Measurements from ENCODE around the gene TLL2.

The TLL2 gene

DNA sequence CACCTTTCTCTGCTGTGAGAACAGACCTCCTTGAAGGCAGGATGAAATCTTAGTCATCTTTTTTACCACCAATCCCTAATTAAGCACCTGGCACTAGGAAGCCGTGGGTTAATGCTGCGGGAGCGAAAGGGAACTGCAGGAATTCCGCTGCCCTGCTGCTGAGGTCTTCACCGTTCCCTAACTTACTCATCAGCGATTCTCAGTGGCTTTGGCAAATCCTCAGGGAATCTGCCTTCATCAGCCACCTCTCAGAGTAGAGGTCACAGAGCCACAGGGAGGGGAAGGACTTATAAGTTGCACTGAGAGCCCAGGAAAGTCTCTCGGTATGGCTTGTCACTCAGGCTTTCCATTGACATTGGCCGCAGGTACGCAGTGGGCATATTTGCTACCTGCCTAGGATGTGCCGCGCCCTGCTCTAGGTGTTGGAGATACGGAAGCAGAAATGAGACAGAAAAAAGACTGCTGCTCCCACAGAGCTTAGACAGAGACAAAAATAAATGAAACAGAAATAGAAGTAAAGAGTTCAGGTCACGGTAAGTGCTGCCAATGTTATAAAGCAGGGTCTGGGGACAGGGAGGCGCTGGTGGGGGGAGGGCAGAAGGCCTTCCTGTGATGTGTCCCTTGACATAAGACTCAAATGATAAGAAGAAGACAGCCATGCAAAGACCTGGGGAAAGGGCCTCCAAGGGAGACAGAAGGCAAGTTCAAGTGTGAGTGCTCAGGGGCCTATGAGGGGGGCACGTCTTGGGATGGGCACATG is 82.3 kb downstream of the TLL2 start:
- no peak overlapping the region for H3K27ac ChIP-seq
- TF ChIP-seq, protein P1, sequence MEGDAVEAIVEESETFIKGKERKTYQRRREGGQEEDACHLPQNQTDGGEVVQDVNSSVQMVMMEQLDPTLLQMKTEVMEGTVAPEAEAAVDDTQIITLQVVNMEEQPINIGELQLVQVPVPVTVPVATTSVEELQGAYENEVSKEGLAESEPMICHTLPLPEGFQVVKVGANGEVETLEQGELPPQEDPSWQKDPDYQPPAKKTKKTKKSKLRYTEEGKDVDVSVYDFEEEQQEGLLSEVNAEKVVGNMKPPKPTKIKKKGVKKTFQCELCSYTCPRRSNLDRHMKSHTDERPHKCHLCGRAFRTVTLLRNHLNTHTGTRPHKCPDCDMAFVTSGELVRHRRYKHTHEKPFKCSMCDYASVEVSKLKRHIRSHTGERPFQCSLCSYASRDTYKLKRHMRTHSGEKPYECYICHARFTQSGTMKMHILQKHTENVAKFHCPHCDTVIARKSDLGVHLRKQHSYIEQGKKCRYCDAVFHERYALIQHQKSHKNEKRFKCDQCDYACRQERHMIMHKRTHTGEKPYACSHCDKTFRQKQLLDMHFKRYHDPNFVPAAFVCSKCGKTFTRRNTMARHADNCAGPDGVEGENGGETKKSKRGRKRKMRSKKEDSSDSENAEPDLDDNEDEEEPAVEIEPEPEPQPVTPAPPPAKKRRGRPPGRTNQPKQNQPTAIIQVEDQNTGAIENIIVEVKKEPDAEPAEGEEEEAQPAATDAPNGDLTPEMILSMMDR (conservative IDR thresholded peaks at IDR 0.05), result no peak

DNA sequence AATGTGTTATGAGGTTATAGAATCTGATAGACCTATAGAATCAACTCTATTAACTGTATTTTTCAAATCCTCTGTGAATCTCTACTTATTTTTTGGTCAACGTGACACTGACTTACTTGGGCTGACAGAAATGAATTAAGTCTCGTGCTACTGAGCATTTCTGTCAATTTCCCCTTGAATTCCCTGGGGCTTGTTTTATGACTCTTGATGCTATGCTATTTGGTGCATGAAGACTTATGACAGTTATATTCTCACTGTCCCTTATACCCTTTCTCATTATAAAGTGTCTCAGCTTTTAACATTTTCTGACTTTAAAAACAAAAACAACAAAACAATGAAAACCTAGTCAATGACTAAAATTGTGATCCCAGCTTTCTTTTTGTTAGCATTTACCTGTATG is 86.4 kb downstream of the TLL2 start:
- H3K27ac ChIP-seq, result no peak overlapping the region
- TF ChIP-seq, protein P1 (conservative IDR thresholded peaks at IDR 0.05), result no peak

DNA sequence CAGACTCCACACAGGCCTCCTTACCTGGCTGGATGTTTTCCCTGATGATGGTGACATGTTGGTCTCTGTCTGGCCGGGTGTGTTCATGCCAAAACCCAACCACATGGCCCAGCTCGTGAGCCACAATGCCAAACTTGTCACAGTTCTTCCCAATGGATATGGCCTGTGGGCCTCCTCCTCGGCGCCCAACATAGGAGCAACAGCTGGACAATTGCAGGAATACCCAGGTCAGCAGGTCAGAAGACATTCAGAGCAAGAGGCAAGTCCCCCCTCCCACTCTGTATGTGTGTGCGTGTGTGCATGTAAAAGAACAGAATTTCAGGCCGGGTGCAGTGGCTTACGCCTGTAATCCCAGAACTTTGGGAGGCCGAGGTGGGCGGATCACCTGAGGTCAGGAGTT is 91.2 kb downstream of the TLL2 start:
- TF ChIP-seq, protein P1 (conservative IDR thresholded peaks at IDR 0.05), result no peak
- peak overlapping the region; percentile 62 for H3K27ac ChIP-seq

DNA sequence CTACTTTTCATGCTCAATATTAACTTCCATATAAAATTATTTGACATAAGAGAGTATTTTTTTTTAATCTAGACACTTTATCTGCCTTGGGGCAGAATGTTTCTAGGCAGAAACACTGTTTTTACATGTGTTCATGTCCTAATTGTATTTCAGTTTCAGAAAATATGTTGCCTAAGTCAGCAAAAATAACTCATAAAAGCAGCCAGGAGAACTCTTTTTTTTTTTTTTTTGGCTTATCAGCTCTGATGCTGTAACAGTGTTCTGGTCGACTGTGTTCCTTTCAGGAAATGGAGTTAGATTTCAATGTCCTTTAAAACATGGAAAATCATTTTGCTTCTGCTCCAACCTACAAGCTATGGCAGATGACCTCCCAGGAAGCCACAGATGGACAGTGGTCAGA is 91.7 kb downstream of the TLL2 start:
- TF ChIP-seq, protein P1 (conservative IDR thresholded peaks at IDR 0.05), result no peak
- peak overlapping the region; percentile 62 for H3K27ac ChIP-seq

DNA sequence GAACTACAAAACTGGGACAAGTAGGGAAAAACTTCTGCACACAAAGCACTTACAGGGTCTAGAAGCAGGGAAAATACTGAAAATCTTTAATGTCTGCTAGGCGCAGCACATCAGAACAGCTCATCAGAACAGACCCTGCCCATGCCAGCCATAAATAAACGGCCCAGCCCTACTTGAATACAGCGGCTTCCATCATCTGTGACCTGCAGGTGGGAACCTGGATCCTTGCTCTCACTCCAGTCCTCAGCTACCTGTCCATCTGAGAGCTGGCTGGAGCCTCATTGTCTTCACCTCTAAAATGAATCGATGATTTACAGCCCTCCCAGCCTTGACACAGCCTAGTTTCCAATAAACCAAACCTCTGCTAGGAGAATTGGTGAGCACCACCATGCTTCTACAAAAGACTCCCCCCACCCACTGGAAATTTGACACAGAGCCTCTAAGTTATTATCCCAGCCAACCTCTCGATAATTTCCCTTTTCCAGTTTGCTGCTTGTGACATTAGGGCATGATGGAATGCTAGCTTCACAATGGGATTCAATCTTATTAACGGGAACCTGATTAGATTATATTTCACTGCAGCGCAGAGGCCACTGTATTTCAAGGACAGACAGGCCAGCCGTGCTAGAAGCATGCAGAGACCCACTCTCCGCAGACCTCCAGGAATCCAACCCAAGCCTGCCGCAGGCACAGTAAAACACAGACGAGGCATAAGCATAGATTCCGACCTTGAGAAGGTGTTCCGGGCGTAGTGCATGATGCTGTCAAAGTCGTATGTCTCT is 93.3 kb downstream of the TLL2 start:
- H3K27ac ChIP-seq, result no peak overlapping the region
- TF ChIP-seq, protein P1 (conservative IDR thresholded peaks at IDR 0.05), result no peak

DNA sequence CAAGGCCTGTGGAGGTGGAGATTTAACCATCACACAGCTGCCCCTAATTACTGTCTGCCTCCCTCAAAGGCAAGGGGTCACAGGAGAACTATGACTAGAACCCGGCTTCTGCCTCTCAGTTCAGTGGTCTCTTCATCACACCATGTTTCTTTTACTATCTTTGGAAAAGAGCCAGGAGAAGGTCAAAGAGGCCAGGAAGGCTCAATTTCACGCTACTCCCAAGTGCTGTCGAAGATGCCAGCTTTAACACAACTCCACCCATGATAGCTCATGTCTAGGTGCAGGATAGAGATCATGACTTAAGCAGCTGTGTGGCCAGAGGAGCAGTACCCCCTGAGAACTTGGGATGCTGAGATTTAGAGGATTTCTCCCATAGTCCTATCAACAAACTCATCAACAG is 94.4 kb downstream of the TLL2 start:
- TF ChIP-seq, protein P1 (conservative IDR thresholded peaks at IDR 0.05), result no peak
- H3K27ac ChIP-seq, result no peak overlapping the region

DNA sequence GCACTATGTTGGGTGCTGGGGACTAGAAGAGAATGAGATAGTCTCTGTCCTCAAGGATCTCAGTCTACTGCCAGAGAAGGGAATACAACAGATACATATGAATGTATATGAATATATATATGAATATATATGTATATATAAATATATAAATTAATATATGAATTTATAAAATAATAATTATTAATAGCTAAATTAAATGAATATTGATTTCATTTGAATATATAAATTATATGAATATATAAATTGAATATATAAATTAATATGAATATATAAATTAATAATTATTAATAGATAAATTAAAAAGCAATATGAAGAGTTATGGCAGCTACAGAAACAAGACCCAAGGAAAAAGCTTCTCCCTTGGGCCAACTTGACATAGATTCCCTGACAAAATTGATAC is 95.1 kb downstream of the TLL2 start:
- H3K27ac ChIP-seq, result no peak overlapping the region
- TF ChIP-seq, protein P1 (conservative IDR thresholded peaks at IDR 0.05), result no peak
